ENCODE data around the gene MORN1. TPM values are rescaled to one million over a fixed set of nuclear protein-coding genes. Genes with fewer than 3 reads are reported as not detected.
A peak's percentile ranks its signal among the peaks of the same experiment; 100 is the strongest.

MORN1 gene
- total and polyA plus RNA-seq, 2 of the 8 experiments (the other 6 are each of a cell fraction or from before 2014, with no cell fraction given) = 5.0 to 9.1 TPM

DNA sequence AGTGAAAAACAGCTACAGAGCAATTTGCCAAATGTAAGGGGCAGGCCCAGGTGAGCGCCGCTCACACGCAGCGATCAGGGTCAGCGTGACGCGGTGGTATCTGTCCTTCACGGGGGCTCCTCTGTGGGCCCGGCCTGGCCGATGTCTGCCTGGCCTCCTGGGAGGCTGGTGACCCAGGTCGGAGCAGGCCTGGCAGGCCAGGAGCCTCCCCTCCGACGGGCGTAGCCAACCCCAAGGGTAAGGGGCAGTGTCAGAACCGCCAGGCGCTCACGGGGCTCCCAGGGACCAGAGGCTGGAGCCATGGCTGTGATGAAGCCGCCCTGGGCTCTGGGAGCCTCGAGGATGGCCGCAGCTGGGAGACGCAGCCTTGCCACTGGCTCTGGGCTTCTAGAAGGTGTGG, 72.1 kb downstream of the MORN1 start:
- H3K9ac ChIP-seq (replicated peaks in 1 of 4; ENCODE audit: extremely low read depth in 1 of 4, low read depth in 3 of 4, low read length in 3 of 4) = no peak overlapping the region
- H2BK20ac ChIP-seq (ENCODE audit: low read length) = no peak overlapping the region
- peak overlapping the region; percentile 17; the same call in 1 of the 2 replicates for H2BK12ac ChIP-seq (ENCODE audit: low read depth, low read length)
- H3K4me1 ChIP-seq (replicated peaks in 1 of 4; ENCODE audit: control insufficient read depth in 3 of 4, insufficient read depth in 4 of 4, low read length in 3 of 4) = peaks cover 3 to 25% (median 18%) of the 10 kb centered on the region in 4 experiments; a peak in 6 of 7 replicates
- POLR2A ChIA-PET (ENCODE audit: partially characterized antibody) = interaction anchor here (2.2 kb wide), 1 partner anchor 10 kb away, joined by 6 read pairs; no protein-coding TSS in a partner anchor
- CTCF ChIA-PET (ENCODE audit: partially characterized antibody) = interaction anchor here (2.5 to 2.6 kb wide), 2 partner anchors 59 to 62 kb away, joined by 6 to 11 read pairs; no protein-coding TSS in a partner anchor
- peak overlapping the region; percentile 44; the same call in 1 of the 2 replicates for H2BK5ac ChIP-seq (ENCODE audit: low read depth, low read length)
- H3K14ac ChIP-seq (ENCODE audit: insufficient read length) = no peak overlapping the region
- H3K27ac ChIP-seq (ENCODE audit: low read depth, low read length) = no peak overlapping the region
- no peaks in the 10 kb centered on the region for H3K79me1 ChIP-seq (ENCODE audit: low read depth, low read length)
- H4K5ac ChIP-seq (ENCODE audit: insufficient read length, low read depth, low read length) = no peak overlapping the region
- H3K27me3 ChIP-seq (replicated peaks in 1 of 4; ENCODE audit: control insufficient read depth in 3 of 4, extremely low read depth in 1 of 4, insufficient read depth in 3 of 4, low read length in 3 of 4) = no peaks in the 10 kb centered on the region
- no peak overlapping the region for H2AK5ac ChIP-seq (ENCODE audit: low read depth, low read length)
- DNase-seq (ENCODE audit: low read depth in 1 of 2, low spot score in 2 of 2) = no peak
- no peak overlapping the region for H3K23ac ChIP-seq (ENCODE audit: insufficient read length)
- no peak overlapping the region for H3K4me2 ChIP-seq (ENCODE audit: insufficient read depth in 1 of 2, low read depth in 2 of 2, low read length in 2 of 2)
- H3K9me3 ChIP-seq (ENCODE audit: insufficient read depth in 2 of 2, low read depth in 1 of 2, low read length in 1 of 2) = no peaks in the 10 kb centered on the region
- no peak overlapping the region; the same call in 1 of the 2 replicates for H3K18ac ChIP-seq (ENCODE audit: extremely low read depth, low read length)
- no peak overlapping the region for H2BK15ac ChIP-seq (ENCODE audit: low read length)
- H4K20me1 ChIP-seq (replicated peaks in 1 of 2; ENCODE audit: control insufficient read depth in 1 of 2, insufficient read depth in 2 of 2, low read length in 2 of 2) = no peaks in the 10 kb centered on the region
- H3K23me2 ChIP-seq (ENCODE audit: low read depth, low read length) = no peaks in the 10 kb centered on the region
- no peak overlapping the region for H3K56ac ChIP-seq (replicated peaks; ENCODE audit: insufficient read length, low read depth, low read length)
- no peaks in the 10 kb centered on the region for H3K36me3 ChIP-seq (ENCODE audit: control insufficient read depth in 2 of 4, insufficient read depth in 4 of 4, low read length in 3 of 4)
- no peak overlapping the region for H4K91ac ChIP-seq (replicated peaks; ENCODE audit: insufficient read length, low read length)
- no peak overlapping the region for H3K4ac ChIP-seq (replicated peaks; ENCODE audit: insufficient read length, low read depth, low read length)
- TF ChIP-seq NRF1 (IDR thresholded peaks at IDR 0.05; ENCODE audit: low read depth, low read length) = no peak
- no peak for TF ChIP-seq TAF1 (IDR thresholded peaks at IDR 0.05; ENCODE audit: low read depth, low read length)
- TF ChIP-seq TBP (IDR thresholded peaks at IDR 0.05; ENCODE audit: low read depth, low read length) = no peak
- H3K4me3 ChIP-seq (ENCODE audit: extremely low read depth in 1 of 4, insufficient read depth in 2 of 4, low read depth in 3 of 4, low read length in 4 of 4) = no peak overlapping the region
- peak overlapping the region; percentile 35; the same call in 1 of the 2 replicates for H4K8ac ChIP-seq (ENCODE audit: extremely low read depth, insufficient read depth, low read length)
- no peaks in the 10 kb centered on the region for H3K79me2 ChIP-seq (ENCODE audit: control insufficient read depth in 1 of 2, insufficient read depth in 2 of 2, low read length in 2 of 2)
- WGBS, 2 experiments (ENCODE audit: extremely low coverage in 1 of 2, insufficient coverage in 1 of 2, insufficient read length in 1 of 2, insufficient replicate concordance in 2 of 2, low coverage in 1 of 2, low lambda C conversion rate in 2 of 2, missing lambda C conversion rate in 1 of 2) = 90% methylated on average over 20 of the region's 21 CpGs; no CpG with 5 or more reads in 1 of the 2 experiments
- no peak for FAIRE-seq
- H2BK120ac ChIP-seq (replicated peaks; ENCODE audit: low read depth, low read length) = no peak overlapping the region
- no peak overlapping the region for H2AFZ ChIP-seq (ENCODE audit: low read length)

Measured in H1 (cell line).